ENCODE results near the gene IRF1. TPM values are rescaled to one million over a fixed set of nuclear protein-coding genes. Genes with fewer than 3 reads are reported as not detected.

Gene IRF1
- total and polyA plus RNA-seq, 2 of the 8 experiments (the other 6 are each of a cell fraction or from before 2014, with no cell fraction given): 4.0 to 8.5 TPM

- Histone ChIP-seq H4K8ac (ENCODE audit: extremely low read depth, insufficient read depth, low read length) (no peak overlapping the region), H3K23me2 (ENCODE audit: low read depth, low read length) (no peaks in the 10 kb centered on the region), H2AK5ac (ENCODE audit: low read depth, low read length) (no peak overlapping the region), H3K4me3 (ENCODE audit: extremely low read depth in 1 of 4, insufficient read depth in 2 of 4, low read depth in 3 of 4, low read length in 4 of 4) (peak overlapping the region in 1 of 4 experiments; percentile 33; a peak in 1 of 8 replicates), H2AFZ (ENCODE audit: low read length) (peak overlapping the region; percentile 84), H4K5ac (ENCODE audit: insufficient read length, low read depth, low read length) (no peak overlapping the region), H3K4me2 (ENCODE audit: insufficient read depth in 1 of 2, low read depth in 2 of 2, low read length in 2 of 2) (peak overlapping the region; percentile 12 to 60; a peak in 3 of 4 replicates), H3K36me3 (ENCODE audit: control insufficient read depth in 2 of 4, insufficient read depth in 4 of 4, low read length in 3 of 4) (no peaks in the 10 kb centered on the region), H2BK12ac (ENCODE audit: low read depth, low read length) (no peak overlapping the region), H2BK120ac (replicated peaks; ENCODE audit: low read depth, low read length) (no peak overlapping the region), H3K27ac (ENCODE audit: low read depth, low read length) (no peak overlapping the region), H2BK20ac (ENCODE audit: low read length) (no peak overlapping the region), H4K20me1 (replicated peaks in 1 of 2; ENCODE audit: control insufficient read depth in 1 of 2, insufficient read depth in 2 of 2, low read length in 2 of 2) (no peaks in the 10 kb centered on the region), H4K91ac (replicated peaks; ENCODE audit: insufficient read length, low read length) (no peak overlapping the region), H3K56ac (replicated peaks; ENCODE audit: insufficient read length, low read depth, low read length) (no peak overlapping the region), H3K18ac (ENCODE audit: extremely low read depth, low read length) (no peak overlapping the region), H2BK15ac (ENCODE audit: low read length) (no peak overlapping the region), H3K23ac (ENCODE audit: insufficient read length) (no peak overlapping the region), H3K4ac (replicated peaks; ENCODE audit: insufficient read length, low read depth, low read length) (no peak overlapping the region), H3K79me2 (ENCODE audit: control insufficient read depth in 1 of 2, insufficient read depth in 2 of 2, low read length in 2 of 2) (no peaks in the 10 kb centered on the region), H3K27me3 (replicated peaks in 1 of 4; ENCODE audit: control insufficient read depth in 3 of 4, extremely low read depth in 1 of 4, insufficient read depth in 3 of 4, low read length in 3 of 4) (no peaks in the 10 kb centered on the region), H3K14ac (ENCODE audit: insufficient read length) (no peak overlapping the region), H2BK5ac (ENCODE audit: low read depth, low read length) (no peak overlapping the region), H3K4me1 (replicated peaks in 1 of 4; ENCODE audit: control insufficient read depth in 3 of 4, insufficient read depth in 4 of 4, low read length in 3 of 4) (no peaks in the 10 kb centered on the region), H3K9ac (replicated peaks in 1 of 4; ENCODE audit: extremely low read depth in 1 of 4, low read depth in 3 of 4, low read length in 3 of 4) (no peak overlapping the region), H3K79me1 (ENCODE audit: low read depth, low read length) (no peaks in the 10 kb centered on the region), H3K9me3 (ENCODE audit: insufficient read depth in 2 of 2, low read depth in 1 of 2, low read length in 1 of 2) (no peaks in the 10 kb centered on the region)
- ChIA-PET POLR2A (ENCODE audit: partially characterized antibody) (interaction anchor here (1.2 to 2.0 kb wide), 3 partner anchors 30 to 221 kb away, joined by 3 to 7 read pairs (median 5); partner anchors contain the start of genes CCNI2, IRF1 and RAD50), CTCF (ENCODE audit: partially characterized antibody) (interaction anchor here (0.6 to 3.6 kb wide), 78 partner anchors 11 to 1656 kb away, joined by 3 to 46 read pairs (median 4); partner anchors contain the start of genes CCNI2, IL13, IL5 and IRF1)
- DNase-seq (ENCODE audit: low read depth in 1 of 2, low spot score in 2 of 2) (peak; percentile 21 to 74), FAIRE-seq (no peak)
- 62% methylated on average over 11 of the region's 11 CpGs; no CpG with 5 or more reads in 1 of the 2 experiments for WGBS, 2 experiments (ENCODE audit: extremely low coverage in 1 of 2, insufficient coverage in 1 of 2, insufficient read length in 1 of 2, insufficient replicate concordance in 2 of 2, low coverage in 1 of 2, low lambda C conversion rate in 2 of 2, missing lambda C conversion rate in 1 of 2)
- peak; percentile 33 for TF ChIP-seq KDM4A (IDR thresholded peaks at IDR 0.05; ENCODE audit: low read depth, low read length, severe bottlenecking)
These were observed 35.9 kb upstream of the IRF1 start for GRCh38 chr5:132526290-132526973.

All from H1 (cell line).